ENCODE results near the gene RASGRP2.

GRCh38 chr11:64791781-64792291, 47.9 kb upstream of the RASGRP2 start:
- TF ChIP-seq POLR2A (IDR thresholded peaks at IDR 0.05; ENCODE audit: low read depth, low read length) (no peak), POLR2AphosphoS5 (IDR thresholded peaks at IDR 0.05; ENCODE audit: low read depth, low read length) (no peak), TAF1 (IDR thresholded peaks at IDR 0.05; ENCODE audit: low read depth, low read length) (no peak), SPI1 (IDR thresholded peaks at IDR 0.05; ENCODE audit: low read depth, low read length) (no peak), POU2F2 (IDR thresholded peaks at IDR 0.05; ENCODE audit: low read depth, low read length) (no peak)
